ENCODE results near the gene POLR3GL.

POLR3GL gene

GRCh38 chr1:145956781-145957442 lies 7.6 kb upstream of the POLR3GL start:
- peak in 1 of 3 donors; percentile 24 for DNase-seq
- Histone ChIP-seq H3K4me1 (ENCODE audit: control extremely low read depth in 1 of 4, control insufficient read depth in 4 of 4, insufficient read depth in 4 of 4, low read length in 3 of 4) (peaks cover 29 to 65% (median 54%) of the 10 kb centered on the region in 4 experiments), H3K4me3 (ENCODE audit: control insufficient read depth in 1 of 7, extremely low read depth in 1 of 7, insufficient read depth in 4 of 7, low read depth in 2 of 7, low read length in 6 of 7) (peak overlapping the region; percentile 54 to 95 (median 85)), H3K36me3 (ENCODE audit: control insufficient read depth in 4 of 4, insufficient read depth in 4 of 4, low read length in 3 of 4) (peaks cover 0 to 6% (median 3%) of the 10 kb centered on the region in 4 experiments), H3K27me3 (replicated peaks in 2 of 5; ENCODE audit: control insufficient read depth in 4 of 5, insufficient read depth in 5 of 5, low read length in 4 of 5) (no peaks in the 10 kb centered on the region), H3K27ac (ENCODE audit: insufficient read depth in 1 of 2, low read depth in 1 of 2, low read length in 2 of 2, poor library complexity in 1 of 2, severe bottlenecking in 2 of 2) (peak overlapping the region; percentile 61 to 87), H3K9me3 (ENCODE audit: control extremely low read depth in 1 of 5, control insufficient read depth in 4 of 5, insufficient read depth in 2 of 5, low read depth in 1 of 5, low read length in 4 of 5) (no peaks in the 10 kb centered on the region)
- POLR2A ChIA-PET: interaction anchor here (1.0 to 1.8 kb wide), 3 partner anchors 14 to 38 kb away, joined by 5 to 8 read pairs (median 7); partner anchors contain the start of genes PEX11B and RBM8A
- CTCF ChIA-PET: interaction anchor here (1.1 to 1.9 kb wide), 6 partner anchors 9 to 85 kb away, joined by 3 to 9 read pairs (median 4); no protein-coding TSS in a partner anchor
- WGBS (ENCODE audit: insufficient coverage): 3% methylated on average over 3 of the region's 3 CpGs

GRCh38 chr1:145957443-145958319 lies 6.8 kb upstream of the POLR3GL start, which contains the start of gene LIX1L:
Gene LIX1L (minus strand): TSS chr1:145958017. CDS start chr1:145957927, 90 bp downstream.
- Histone ChIP-seq H3K27ac (ENCODE audit: insufficient read depth in 1 of 2, low read depth in 1 of 2, low read length in 2 of 2, poor library complexity in 1 of 2, severe bottlenecking in 2 of 2) (peak within 1 kb of the TSS; percentile 61 to 87), H3K4me1 (ENCODE audit: control extremely low read depth in 1 of 4, control insufficient read depth in 4 of 4, insufficient read depth in 4 of 4, low read length in 3 of 4) (peaks cover 31 to 72% (median 61%) of the 10 kb centered on the region in 4 experiments), H3K4me3 (ENCODE audit: control insufficient read depth in 1 of 7, extremely low read depth in 1 of 7, insufficient read depth in 4 of 7, low read depth in 2 of 7, low read length in 6 of 7) (peak within 1 kb of the TSS; percentile 54 to 95 (median 85)), H3K36me3 (ENCODE audit: control insufficient read depth in 4 of 4, insufficient read depth in 4 of 4, low read length in 3 of 4) (peaks cover 0 to 6% (median 3%) of the 10 kb centered on the region in 4 experiments), H3K9me3 (ENCODE audit: control extremely low read depth in 1 of 5, control insufficient read depth in 4 of 5, insufficient read depth in 2 of 5, low read depth in 1 of 5, low read length in 4 of 5) (no peaks in the 10 kb centered on the region), H3K27me3 (replicated peaks in 2 of 5; ENCODE audit: control insufficient read depth in 4 of 5, insufficient read depth in 5 of 5, low read length in 4 of 5) (no peaks in the 10 kb centered on the region)
- POLR2A ChIA-PET: interaction anchor here (0.6 to 1.8 kb wide), 6 partner anchors 15 to 94 kb away, joined by 3 to 8 read pairs (median 6); partner anchors contain the start of genes PEX11B and RBM8A
- peak; percentile 96 to 98 (median 98) for DNase-seq
- 0% methylated on average over 42 of the region's 60 CpGs for WGBS (ENCODE audit: insufficient coverage)
- CTCF ChIA-PET: interaction anchor here (0.7 to 1.9 kb wide), 12 partner anchors 10 to 131 kb away, joined by 3 to 9 read pairs (median 3); partner anchors contain the start of gene NUDT17

- H3K36me3 ChIP-seq (ENCODE audit: control insufficient read depth in 4 of 4, insufficient read depth in 4 of 4, low read length in 3 of 4): peaks cover 0 to 6% (median 0%) of the 10 kb centered on the region in 4 experiments
- ChIA-PET POLR2A (interaction anchor here (1.5 to 1.8 kb wide), 2 partner anchors 16 to 31 kb away, joined by 3 to 7 read pairs; partner anchors contain the start of gene RBM8A), CTCF (interaction anchor here (1.0 to 1.9 kb wide), 6 partner anchors 10 to 132 kb away, joined by 3 to 9 read pairs (median 4); partner anchors contain the start of gene NUDT17)
- no peak overlapping the region for H3K27ac ChIP-seq (ENCODE audit: insufficient read depth in 1 of 2, low read depth in 1 of 2, low read length in 2 of 2, poor library complexity in 1 of 2, severe bottlenecking in 2 of 2)
- peaks cover 39 to 83% (median 71%) of the 10 kb centered on the region in 4 experiments for H3K4me1 ChIP-seq (ENCODE audit: control extremely low read depth in 1 of 4, control insufficient read depth in 4 of 4, insufficient read depth in 4 of 4, low read length in 3 of 4)
- DNase-seq: no peak
- peak overlapping the region in 1 of 7 experiments; percentile 85 for H3K4me3 ChIP-seq (ENCODE audit: control insufficient read depth in 1 of 7, extremely low read depth in 1 of 7, insufficient read depth in 4 of 7, low read depth in 2 of 7, low read length in 6 of 7)
- no peaks in the 10 kb centered on the region for H3K9me3 ChIP-seq (ENCODE audit: control extremely low read depth in 1 of 5, control insufficient read depth in 4 of 5, insufficient read depth in 2 of 5, low read depth in 1 of 5, low read length in 4 of 5)
- peaks cover 0 to 3% (median 0%) of the 10 kb centered on the region in 5 experiments for H3K27me3 ChIP-seq (replicated peaks in 2 of 5; ENCODE audit: control insufficient read depth in 4 of 5, insufficient read depth in 5 of 5, low read length in 4 of 5)
These were observed 5.8 kb upstream of the POLR3GL start for GRCh38 chr1:145958734-145959133.

- Histone ChIP-seq H3K36me3 (ENCODE audit: control insufficient read depth in 4 of 4, insufficient read depth in 4 of 4, low read length in 3 of 4) (peaks cover 0 to 6% (median 0%) of the 10 kb centered on the region in 4 experiments), H3K4me3 (ENCODE audit: control insufficient read depth in 1 of 7, extremely low read depth in 1 of 7, insufficient read depth in 4 of 7, low read depth in 2 of 7, low read length in 6 of 7) (no peak overlapping the region), H3K27me3 (replicated peaks in 2 of 5; ENCODE audit: control insufficient read depth in 4 of 5, insufficient read depth in 5 of 5, low read length in 4 of 5) (peaks cover 0 to 3% (median 0%) of the 10 kb centered on the region in 5 experiments), H3K4me1 (ENCODE audit: control extremely low read depth in 1 of 4, control insufficient read depth in 4 of 4, insufficient read depth in 4 of 4, low read length in 3 of 4) (peaks cover 45 to 87% (median 76%) of the 10 kb centered on the region in 4 experiments), H3K9me3 (ENCODE audit: control extremely low read depth in 1 of 5, control insufficient read depth in 4 of 5, insufficient read depth in 2 of 5, low read depth in 1 of 5, low read length in 4 of 5) (no peaks in the 10 kb centered on the region), H3K27ac (ENCODE audit: insufficient read depth in 1 of 2, low read depth in 1 of 2, low read length in 2 of 2, poor library complexity in 1 of 2, severe bottlenecking in 2 of 2) (no peak overlapping the region)
- ChIA-PET CTCF (interaction anchor here (0.8 to 1.4 kb wide), 3 partner anchors 10 to 133 kb away, joined by 3 read pairs; partner anchors contain the start of gene PIAS3), POLR2A (interaction anchor here (1.5 kb wide), 1 partner anchor 32 kb away, joined by 3 read pairs; the partner anchor contains the start of gene RBM8A)
- no peak for DNase-seq
These were observed 5.2 kb upstream of the POLR3GL start for GRCh38 chr1:145959333-145959732.

- no peak for DNase-seq
- no peaks in the 10 kb centered on the region for H3K9me3 ChIP-seq (ENCODE audit: control extremely low read depth in 1 of 5, control insufficient read depth in 4 of 5, insufficient read depth in 2 of 5, low read depth in 1 of 5, low read length in 4 of 5)
- peaks cover 46 to 83% (median 77%) of the 10 kb centered on the region in 4 experiments for H3K4me1 ChIP-seq (ENCODE audit: control extremely low read depth in 1 of 4, control insufficient read depth in 4 of 4, insufficient read depth in 4 of 4, low read length in 3 of 4)
- CTCF ChIA-PET: interaction anchor here (0.8 to 1.0 kb wide), 2 partner anchors 9 to 102 kb away, joined by 3 read pairs; partner anchors contain the start of gene PIAS3
- H3K4me3 ChIP-seq (ENCODE audit: control insufficient read depth in 1 of 7, extremely low read depth in 1 of 7, insufficient read depth in 4 of 7, low read depth in 2 of 7, low read length in 6 of 7): peak overlapping the region; percentile 71 to 95 (median 86)
- no peak overlapping the region for H3K27ac ChIP-seq (ENCODE audit: insufficient read depth in 1 of 2, low read depth in 1 of 2, low read length in 2 of 2, poor library complexity in 1 of 2, severe bottlenecking in 2 of 2)
- 8% methylated on average over 4 of the region's 12 CpGs for WGBS (ENCODE audit: insufficient coverage)
- POLR2A ChIA-PET: interaction anchor here (1.5 kb wide), 1 partner anchor 32 kb away, joined by 3 read pairs; the partner anchor contains the start of gene RBM8A
- peaks cover 0 to 3% (median 0%) of the 10 kb centered on the region in 4 experiments for H3K36me3 ChIP-seq (ENCODE audit: control insufficient read depth in 4 of 4, insufficient read depth in 4 of 4, low read length in 3 of 4)
- H3K27me3 ChIP-seq (replicated peaks in 2 of 5; ENCODE audit: control insufficient read depth in 4 of 5, insufficient read depth in 5 of 5, low read length in 4 of 5): peaks cover 0 to 3% (median 0%) of the 10 kb centered on the region in 5 experiments
These were observed 4.5 kb upstream of the POLR3GL start for GRCh38 chr1:145959957-145960467.

GRCh38 chr1:145960468-145961108 lies 3.9 kb upstream of the POLR3GL start:
- Histone ChIP-seq H3K27ac (ENCODE audit: insufficient read depth in 1 of 2, low read depth in 1 of 2, low read length in 2 of 2, poor library complexity in 1 of 2, severe bottlenecking in 2 of 2) (peak overlapping the region; percentile 15 to 61), H3K4me1 (ENCODE audit: control extremely low read depth in 1 of 4, control insufficient read depth in 4 of 4, insufficient read depth in 4 of 4, low read length in 3 of 4) (peaks cover 52 to 82% (median 78%) of the 10 kb centered on the region in 4 experiments), H3K9me3 (ENCODE audit: control extremely low read depth in 1 of 5, control insufficient read depth in 4 of 5, insufficient read depth in 2 of 5, low read depth in 1 of 5, low read length in 4 of 5) (no peaks in the 10 kb centered on the region), H3K4me3 (ENCODE audit: control insufficient read depth in 1 of 7, extremely low read depth in 1 of 7, insufficient read depth in 4 of 7, low read depth in 2 of 7, low read length in 6 of 7) (peak overlapping the region; percentile 71 to 95 (median 86)), H3K27me3 (replicated peaks in 2 of 5; ENCODE audit: control insufficient read depth in 4 of 5, insufficient read depth in 5 of 5, low read length in 4 of 5) (peaks cover 0 to 3% (median 0%) of the 10 kb centered on the region in 5 experiments), H3K36me3 (ENCODE audit: control insufficient read depth in 4 of 4, insufficient read depth in 4 of 4, low read length in 3 of 4) (no peaks in the 10 kb centered on the region)
- WGBS (ENCODE audit: insufficient coverage): 0% methylated on average over 35 of the region's 44 CpGs
- ChIA-PET POLR2A (no interaction called here), CTCF (no interaction called here)
- DNase-seq: peak; percentile 59 to 69 (median 66)

Measured in common myeloid progenitor, CD34-positive (primary cell).